Measurements from ENCODE around the gene KIF5A.

KIF5A gene

DNA sequence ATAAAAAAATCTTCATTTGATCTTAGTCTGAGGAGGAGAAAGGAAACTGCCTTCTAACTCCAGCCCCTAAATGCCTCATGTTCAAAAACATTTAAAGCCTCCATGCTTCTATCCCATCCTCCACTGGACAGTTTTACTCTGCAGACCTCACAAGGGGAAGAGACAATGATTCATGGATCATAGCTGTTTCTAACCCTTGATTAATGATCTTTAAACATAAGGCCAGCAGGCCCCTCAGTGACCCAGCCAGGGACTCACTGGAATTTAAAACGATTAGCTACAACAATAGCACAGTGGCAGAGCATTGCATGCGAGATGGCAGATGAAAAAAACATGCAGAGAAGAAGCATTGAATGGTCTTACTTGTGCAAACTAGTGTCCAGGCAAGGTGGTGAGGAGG lies 8.8 kb upstream of the KIF5A start:
- no peaks in the 10 kb centered on the region for H3K27me3 ChIP-seq (ENCODE audit: control insufficient read depth, insufficient read depth, low read length)
- peaks cover 43% of the 10 kb centered on the region for H3K36me3 ChIP-seq (ENCODE audit: control insufficient read depth, insufficient read depth, low read length)
- H3K4me1 ChIP-seq (ENCODE audit: control insufficient read depth, insufficient read depth, low read length): peaks cover 10% of the 10 kb centered on the region
- no peaks in the 10 kb centered on the region for H3K9me3 ChIP-seq (ENCODE audit: control insufficient read depth, insufficient read depth, low read length)
- H3K27ac ChIP-seq (ENCODE audit: low read depth, low read length): no peak overlapping the region
- H3K4me3 ChIP-seq (ENCODE audit: low read depth, low read length): no peak overlapping the region
- H3K9ac ChIP-seq (ENCODE audit: low read depth, low read length): no peak overlapping the region

DNA sequence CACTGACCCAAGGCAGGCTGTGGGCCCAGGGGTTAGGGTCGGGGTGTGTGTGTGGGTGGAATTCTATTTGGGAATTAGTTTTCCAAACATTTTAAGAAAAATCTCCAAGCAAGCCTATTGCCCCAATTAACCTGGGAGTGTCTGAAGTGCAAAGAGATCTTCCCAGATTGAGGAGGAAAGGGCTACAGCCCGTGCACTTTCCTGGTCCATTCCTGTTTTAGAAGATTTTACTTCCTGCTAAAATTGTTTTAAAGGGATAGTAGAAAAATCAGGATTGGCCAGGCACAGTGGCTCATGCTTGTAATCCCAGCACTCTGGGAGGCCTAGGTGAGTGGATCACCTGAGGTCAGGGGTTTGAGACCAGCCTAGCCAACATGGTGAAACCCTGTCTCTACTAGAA lies 8.1 kb upstream of the KIF5A start:
- Histone ChIP-seq H3K27ac (ENCODE audit: low read depth, low read length) (no peak overlapping the region), H3K4me3 (ENCODE audit: low read depth, low read length) (no peak overlapping the region), H3K36me3 (ENCODE audit: control insufficient read depth, insufficient read depth, low read length) (peaks cover 40% of the 10 kb centered on the region), H3K9me3 (ENCODE audit: control insufficient read depth, insufficient read depth, low read length) (no peaks in the 10 kb centered on the region), H3K9ac (ENCODE audit: low read depth, low read length) (no peak overlapping the region), H3K4me1 (ENCODE audit: control insufficient read depth, insufficient read depth, low read length) (peaks cover 5% of the 10 kb centered on the region), H3K27me3 (ENCODE audit: control insufficient read depth, insufficient read depth, low read length) (no peaks in the 10 kb centered on the region)

DNA sequence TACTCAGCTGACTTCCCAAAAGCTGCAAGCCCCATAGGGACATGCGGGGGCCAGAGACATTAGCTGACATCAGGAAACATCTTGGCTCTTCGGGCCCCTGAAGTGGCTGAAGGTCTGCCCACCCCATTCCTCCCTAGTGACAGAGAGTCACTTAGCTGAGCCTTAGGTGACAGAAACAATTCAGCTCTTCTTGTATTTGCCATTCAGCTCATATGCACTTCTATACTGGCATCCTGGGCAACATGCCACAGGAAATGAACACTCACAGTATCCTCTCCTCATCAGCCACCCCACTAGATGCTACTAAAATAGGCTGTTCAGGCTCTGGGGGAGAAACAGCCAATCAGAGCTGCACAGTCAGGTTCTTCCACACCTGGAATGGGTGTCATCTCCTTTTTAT lies 6.3 kb upstream of the KIF5A start:
- Histone ChIP-seq H3K9me3 (ENCODE audit: control insufficient read depth, insufficient read depth, low read length) (no peaks in the 10 kb centered on the region), H3K4me3 (ENCODE audit: low read depth, low read length) (no peak overlapping the region), H3K27me3 (ENCODE audit: control insufficient read depth, insufficient read depth, low read length) (peaks cover 5% of the 10 kb centered on the region; the same call in 1 of the 2 replicates), H3K9ac (ENCODE audit: low read depth, low read length) (no peak overlapping the region), H3K36me3 (ENCODE audit: control insufficient read depth, insufficient read depth, low read length) (peaks cover 29% of the 10 kb centered on the region), H3K4me1 (ENCODE audit: control insufficient read depth, insufficient read depth, low read length) (peaks cover 8% of the 10 kb centered on the region), H3K27ac (ENCODE audit: low read depth, low read length) (no peak overlapping the region)

DNA sequence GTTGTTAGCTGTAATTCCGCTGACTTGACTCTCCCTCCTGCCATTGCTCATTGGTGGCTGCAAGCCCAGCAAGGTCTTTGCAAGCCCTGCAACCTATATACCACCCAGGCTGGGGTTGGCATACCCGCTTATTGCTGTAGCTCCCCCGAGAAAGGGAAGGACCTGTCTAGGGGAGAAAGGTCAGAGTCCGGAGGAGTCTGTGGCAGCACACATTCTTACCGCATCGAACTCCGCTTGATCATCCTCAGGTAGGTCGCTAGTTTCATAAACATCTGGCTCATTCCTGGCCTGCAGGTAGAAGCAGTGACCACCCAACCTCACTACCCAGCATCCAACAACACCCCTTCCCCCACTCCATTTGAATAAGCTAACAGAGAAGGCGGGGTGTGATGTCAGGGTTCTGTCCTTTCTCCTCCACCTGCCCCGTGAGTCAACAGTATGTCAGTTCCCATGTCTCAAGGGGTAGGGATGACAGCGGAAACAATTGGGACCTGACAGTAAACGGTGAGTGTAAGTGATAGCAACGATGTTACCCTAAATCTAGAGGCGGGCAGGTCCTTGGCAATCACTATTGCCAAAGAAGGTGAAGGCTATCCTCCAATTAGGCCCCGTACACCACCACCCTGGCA lies 3.9 kb upstream of the KIF5A start:
- Histone ChIP-seq H3K27ac (ENCODE audit: low read depth, low read length) (no peak overlapping the region), H3K4me3 (ENCODE audit: low read depth, low read length) (peak overlapping the region; percentile 80), H3K9me3 (ENCODE audit: control insufficient read depth, insufficient read depth, low read length) (no peaks in the 10 kb centered on the region), H3K27me3 (ENCODE audit: control insufficient read depth, insufficient read depth, low read length) (peaks cover 13% of the 10 kb centered on the region; the same call in 1 of the 2 replicates), H3K9ac (ENCODE audit: low read depth, low read length) (0 out of 2 replicates have a peak overlapping the region, but pooled peaks have one; percentile 71), H3K36me3 (ENCODE audit: control insufficient read depth, insufficient read depth, low read length) (peaks cover 12% of the 10 kb centered on the region), H3K4me1 (ENCODE audit: control insufficient read depth, insufficient read depth, low read length) (peaks cover 15% of the 10 kb centered on the region)

DNA sequence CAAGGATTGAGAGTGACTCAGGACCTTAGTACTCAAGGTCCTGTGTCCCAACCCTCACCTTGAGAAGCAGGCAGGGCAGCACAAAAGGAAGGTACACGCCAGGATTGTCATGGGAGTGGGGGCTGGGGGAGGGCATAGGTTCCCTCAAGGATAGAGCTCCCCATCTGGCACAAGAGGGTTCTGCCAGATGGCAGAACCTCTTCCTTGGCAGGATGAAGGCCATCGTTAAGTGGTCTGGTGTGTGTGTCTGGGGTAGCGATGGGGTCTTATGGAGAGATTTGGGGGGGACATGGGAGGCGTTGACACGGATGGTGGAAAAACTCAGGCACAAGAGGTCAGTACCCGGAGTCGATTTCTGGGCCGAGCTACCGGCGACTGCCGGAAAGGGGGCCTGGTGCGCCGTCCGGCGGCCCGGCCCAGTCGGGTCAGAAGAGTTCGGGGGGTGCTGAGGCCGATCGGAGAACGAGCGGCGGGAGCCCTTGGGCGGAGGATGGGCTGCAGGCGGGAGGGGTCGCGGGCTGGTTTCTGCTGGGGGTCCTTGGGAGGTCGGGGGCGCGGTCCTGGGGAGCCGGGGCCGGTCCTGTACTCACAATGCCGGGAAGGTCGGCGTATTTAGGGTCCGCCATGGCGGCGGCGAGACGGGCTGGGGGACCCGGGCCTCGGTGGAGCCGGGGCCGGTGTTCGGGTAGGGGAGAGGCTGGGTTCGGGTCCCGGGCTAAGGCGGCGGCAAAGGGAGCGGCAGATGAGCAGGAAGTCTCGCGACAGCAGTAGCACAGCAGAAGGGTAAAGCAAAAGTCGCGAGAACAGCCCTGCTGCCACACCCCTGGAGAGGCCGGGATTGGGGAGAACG lies 3.2 kb upstream of the KIF5A start, which contains the start of gene DCTN2:
Gene DCTN2 (minus strand): TSS at position 755 of the 850 bp plus-strand sequence. CDS start 129 bp downstream, at position 626.
- no peaks in the 10 kb centered on the region for H3K9me3 ChIP-seq (ENCODE audit: control insufficient read depth, insufficient read depth, low read length)
- peaks cover 5% of the 10 kb centered on the region for H3K36me3 ChIP-seq (ENCODE audit: control insufficient read depth, insufficient read depth, low read length)
- H3K9ac ChIP-seq (ENCODE audit: low read depth, low read length): peak within 1 kb of the TSS; percentile 71; the same call in 1 of the 2 replicates
- peaks cover 22% of the 10 kb centered on the region for H3K4me1 ChIP-seq (ENCODE audit: control insufficient read depth, insufficient read depth, low read length)
- peaks cover 13% of the 10 kb centered on the region; the same call in 1 of the 2 replicates for H3K27me3 ChIP-seq (ENCODE audit: control insufficient read depth, insufficient read depth, low read length)
- H3K4me3 ChIP-seq (ENCODE audit: low read depth, low read length): peak within 1 kb of the TSS; percentile 80
- peak within 1 kb of the TSS; percentile 39 for H3K27ac ChIP-seq (ENCODE audit: low read depth, low read length)

DNA sequence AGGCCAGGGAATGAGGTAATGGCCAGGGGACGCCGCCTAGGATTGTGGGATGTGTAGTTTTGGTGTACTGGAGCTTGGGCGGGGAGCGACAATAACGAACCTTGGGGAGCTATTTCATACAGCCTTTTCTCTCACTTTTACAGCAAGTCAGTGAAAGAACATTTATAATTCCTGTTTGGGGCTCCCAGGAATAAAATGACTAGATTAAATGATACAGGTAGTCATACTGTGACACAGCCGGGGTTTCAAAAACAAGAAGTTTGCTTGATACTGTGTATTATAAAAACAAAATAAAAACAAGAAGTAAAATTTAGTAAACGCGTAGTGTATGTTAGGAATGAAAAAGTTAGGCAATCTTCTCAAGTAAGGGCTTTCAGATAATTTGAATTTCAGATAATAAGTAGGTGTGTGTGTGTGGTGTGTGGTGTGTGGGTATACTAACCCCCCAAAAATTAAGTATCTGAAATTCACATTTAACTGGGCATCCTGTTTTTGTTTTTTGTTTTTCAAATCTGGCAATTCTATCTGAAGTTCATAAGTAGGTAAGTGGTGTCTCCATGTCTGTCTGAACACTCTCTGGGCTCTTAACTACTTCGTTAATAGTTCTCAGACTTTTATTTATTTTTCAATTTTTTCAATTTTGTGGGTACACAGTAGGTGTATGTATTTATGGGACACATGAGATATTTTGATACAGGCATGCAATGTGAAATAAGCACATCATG lies 2.4 kb upstream of the KIF5A start:
- peak overlapping the region; percentile 80; the same call in 1 of the 2 replicates for H3K4me3 ChIP-seq (ENCODE audit: low read depth, low read length)
- no peak overlapping the region for H3K27ac ChIP-seq (ENCODE audit: low read depth, low read length)
- H3K9ac ChIP-seq (ENCODE audit: low read depth, low read length): no peak overlapping the region

DNA sequence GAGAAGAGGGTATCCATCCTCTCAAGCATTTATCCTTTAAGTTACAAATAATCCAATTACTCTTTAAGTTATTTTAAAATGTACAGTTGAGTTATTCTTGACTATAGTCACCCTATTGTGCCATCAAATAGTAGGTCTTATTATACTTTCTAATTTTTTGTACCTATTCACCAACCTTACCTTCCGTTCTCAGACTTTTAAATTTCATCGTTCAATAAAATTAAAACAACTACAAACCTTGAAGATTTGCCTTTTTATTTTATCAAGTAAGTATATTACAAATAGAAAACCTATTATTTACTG lies 1.9 kb upstream of the KIF5A start:
- H3K36me3 ChIP-seq (ENCODE audit: control insufficient read depth, insufficient read depth, low read length): peaks cover 3% of the 10 kb centered on the region; the same call in 1 of the 2 replicates
- no peak overlapping the region for H3K27ac ChIP-seq (ENCODE audit: low read depth, low read length)
- H3K27me3 ChIP-seq (ENCODE audit: control insufficient read depth, insufficient read depth, low read length): peaks cover 13% of the 10 kb centered on the region; the same call in 1 of the 2 replicates
- H3K4me1 ChIP-seq (ENCODE audit: control insufficient read depth, insufficient read depth, low read length): peaks cover 23% of the 10 kb centered on the region
- H3K9ac ChIP-seq (ENCODE audit: low read depth, low read length): no peak overlapping the region
- H3K9me3 ChIP-seq (ENCODE audit: control insufficient read depth, insufficient read depth, low read length): no peaks in the 10 kb centered on the region
- no peak overlapping the region for H3K4me3 ChIP-seq (ENCODE audit: low read depth, low read length)

More for the DNA sequence above, 2.4 kb upstream of the KIF5A start:
- H3K4me1 ChIP-seq (ENCODE audit: control insufficient read depth, insufficient read depth, low read length): peaks cover 23% of the 10 kb centered on the region
- H3K9me3 ChIP-seq (ENCODE audit: control insufficient read depth, insufficient read depth, low read length): no peaks in the 10 kb centered on the region
- 0 out of 2 replicates have a peak, but pooled peaks cover 3% of the 10 kb centered on the region for H3K36me3 ChIP-seq (ENCODE audit: control insufficient read depth, insufficient read depth, low read length)
- peaks cover 13% of the 10 kb centered on the region; the same call in 1 of the 2 replicates for H3K27me3 ChIP-seq (ENCODE audit: control insufficient read depth, insufficient read depth, low read length)

DNA sequence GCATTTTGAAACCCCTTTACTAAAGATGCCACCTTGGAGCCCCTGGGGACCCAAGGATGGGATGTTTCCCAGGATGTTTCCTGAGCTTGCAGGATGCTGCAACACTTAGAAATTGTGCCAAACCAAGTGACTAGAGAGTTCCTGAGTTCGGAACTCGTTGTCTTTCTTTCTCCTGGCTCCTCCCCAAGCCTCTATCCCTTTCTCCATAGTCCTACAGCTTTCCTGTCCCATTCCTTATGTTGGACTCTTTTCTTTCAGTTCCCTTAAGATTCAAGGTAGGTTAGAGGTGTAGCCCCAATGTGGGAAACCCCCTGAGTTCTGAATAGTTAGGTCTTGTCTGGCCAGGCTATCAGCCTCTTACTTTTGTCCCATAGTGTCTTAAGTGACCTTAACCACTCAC lies 1.4 kb upstream of the KIF5A start:
- Histone ChIP-seq H3K4me3 (ENCODE audit: low read depth, low read length) (no peak overlapping the region), H3K9ac (ENCODE audit: low read depth, low read length) (no peak overlapping the region), H3K4me1 (ENCODE audit: control insufficient read depth, insufficient read depth, low read length) (peaks cover 23% of the 10 kb centered on the region), H3K9me3 (ENCODE audit: control insufficient read depth, insufficient read depth, low read length) (no peaks in the 10 kb centered on the region), H3K36me3 (ENCODE audit: control insufficient read depth, insufficient read depth, low read length) (peaks cover 3% of the 10 kb centered on the region; the same call in 1 of the 2 replicates), H3K27ac (ENCODE audit: low read depth, low read length) (no peak overlapping the region), H3K27me3 (ENCODE audit: control insufficient read depth, insufficient read depth, low read length) (peaks cover 13% of the 10 kb centered on the region; the same call in 1 of the 2 replicates)

DNA sequence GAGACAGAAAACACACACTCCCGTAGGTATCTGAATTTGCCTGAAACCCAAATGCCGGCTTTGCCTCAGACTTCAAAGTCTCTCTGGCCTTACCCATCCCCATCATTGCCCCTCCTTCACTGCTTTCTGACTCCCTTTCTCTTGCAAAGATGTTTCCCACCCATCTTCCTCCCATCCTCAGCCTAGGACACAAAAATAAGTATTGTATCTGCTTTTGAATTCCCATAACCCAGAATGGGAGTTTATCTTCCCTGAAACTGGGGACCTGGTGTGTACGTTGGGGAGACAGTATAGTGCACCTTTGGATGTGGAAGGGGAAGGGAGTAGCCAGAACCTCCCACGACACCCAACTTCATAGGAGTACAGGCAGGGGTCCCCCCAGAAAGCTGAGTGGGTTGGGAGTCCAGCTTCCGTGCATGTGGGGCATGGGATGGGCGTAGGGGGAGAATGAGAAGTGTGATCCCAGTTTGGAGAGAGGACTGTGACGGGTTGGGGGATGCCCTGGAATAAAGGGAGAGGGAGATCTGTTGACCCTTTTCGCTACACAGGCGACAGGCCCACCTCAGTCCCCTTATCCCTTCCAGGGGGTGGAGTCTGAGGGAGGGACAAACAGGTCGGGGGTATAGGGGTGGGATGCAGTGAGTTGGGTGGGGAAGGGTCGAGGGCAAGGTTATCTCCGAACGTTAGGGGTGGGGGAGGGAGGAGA lies 488 bp upstream of the KIF5A start:
- peak overlapping the region; percentile 95 for H3K4me3 ChIP-seq (ENCODE audit: low read depth, low read length)
- no peak overlapping the region for H3K9ac ChIP-seq (ENCODE audit: low read depth, low read length)
- peaks cover 3% of the 10 kb centered on the region; the same call in 1 of the 2 replicates for H3K36me3 ChIP-seq (ENCODE audit: control insufficient read depth, insufficient read depth, low read length)
- peaks cover 23% of the 10 kb centered on the region for H3K4me1 ChIP-seq (ENCODE audit: control insufficient read depth, insufficient read depth, low read length)
- H3K9me3 ChIP-seq (ENCODE audit: control insufficient read depth, insufficient read depth, low read length): no peaks in the 10 kb centered on the region
- no peak overlapping the region for H3K27ac ChIP-seq (ENCODE audit: low read depth, low read length)
- peaks cover 13% of the 10 kb centered on the region; the same call in 1 of the 2 replicates for H3K27me3 ChIP-seq (ENCODE audit: control insufficient read depth, insufficient read depth, low read length)

All from HUES48 (cell line).